ENCODE results near the gene TRPM4. TPM values are rescaled to one million over a fixed set of nuclear protein-coding genes. Genes with fewer than 3 reads are reported as not detected.
A peak's percentile ranks its signal among the peaks of the same experiment; 100 is the strongest.
"Not testable (repeated sequence)": the region's sequence is repeated elsewhere in the genome, so short reads cannot be mapped to it uniquely, and the experiment has no call there.

The TRPM4 gene
- polyA plus RNA-seq, 10 donors = 16.8 to 66.3 (median 31.4) TPM

DNA sequence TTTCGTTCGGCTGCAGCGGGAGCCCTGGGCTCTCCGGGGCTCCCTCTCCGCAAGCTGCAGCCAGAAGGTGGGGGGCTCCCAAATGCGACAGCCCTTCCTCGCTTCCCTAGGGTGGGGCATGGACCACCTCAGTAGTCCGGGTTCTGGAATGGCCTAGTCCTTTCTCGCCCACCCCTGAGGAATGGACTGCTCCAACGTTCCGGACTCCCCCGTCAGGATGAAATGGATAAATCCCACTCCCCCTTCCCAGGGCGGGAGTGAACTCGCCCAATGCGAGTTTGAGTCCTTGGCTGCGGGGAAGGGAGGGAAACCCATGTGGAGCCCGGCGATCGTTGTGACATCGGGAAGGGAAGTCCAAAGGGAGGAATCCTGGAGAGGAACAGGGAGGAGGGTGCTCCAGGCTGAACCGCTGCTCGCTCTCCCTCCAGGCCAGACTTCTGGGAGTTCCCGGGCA is 7.9 kb upstream of the TRPM4 start:
- DNase-seq = peak; percentile 87 to 96 (median 91)

GRCh38 chr19:49150106-49150943 is 7.3 kb upstream of the TRPM4 start:
- peak; percentile 88 to 98 (median 91) for DNase-seq

GRCh38 chr19:49150944-49151243 is 6.7 kb upstream of the TRPM4 start:
- no peak for DNase-seq

GRCh38 chr19:49151267-49152118 is 6.1 kb upstream of the TRPM4 start:
- peak in 2 of 3 donors; percentile 62 to 85 for DNase-seq

DNA sequence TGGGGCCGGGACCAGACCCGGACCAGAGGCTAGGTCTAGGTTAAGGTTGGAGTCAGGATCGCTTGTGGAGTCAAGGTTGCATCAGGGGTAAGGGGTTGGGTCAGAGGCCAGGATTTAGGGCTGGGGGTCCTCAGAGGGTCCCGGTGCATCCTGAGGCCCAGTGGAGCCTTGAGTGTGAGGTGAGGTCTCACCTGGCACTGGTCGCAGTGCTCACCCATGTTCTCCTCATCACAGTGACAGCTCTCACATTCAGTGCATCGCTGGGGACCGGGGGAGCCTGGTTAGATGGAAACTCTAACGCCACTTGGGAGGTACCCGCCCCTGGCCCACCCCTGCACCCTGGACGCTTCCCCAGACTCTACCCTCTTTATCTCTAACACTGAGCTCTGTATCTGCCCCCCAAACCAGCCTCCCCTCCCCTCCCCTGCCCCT is 5.5 kb upstream of the TRPM4 start:
- DNase-seq = no peak

- no peak for DNase-seq
These were observed 4.3 kb upstream of the TRPM4 start for GRCh38 chr19:49153167-49153809.

DNA sequence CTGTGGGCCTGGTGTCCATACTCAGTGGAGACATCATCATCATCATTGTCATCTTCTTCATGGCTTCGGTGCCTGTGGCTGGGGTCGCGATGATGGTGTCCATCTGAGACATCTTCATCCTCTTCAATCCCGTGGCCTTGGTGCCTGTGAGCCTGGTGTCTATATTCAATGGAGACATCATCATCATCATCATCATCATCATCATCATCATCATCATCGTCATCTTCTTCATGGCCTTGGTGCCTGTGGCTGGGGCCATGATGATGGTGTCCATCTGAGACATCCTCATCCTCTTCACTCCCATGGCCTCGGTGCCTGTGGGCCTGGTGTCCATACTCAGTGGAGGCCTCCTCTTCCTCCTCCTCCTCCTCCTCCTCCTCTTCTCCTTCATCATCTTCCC is 3.3 kb upstream of the TRPM4 start:
- DNase-seq = no peak

- peak in 2 of 3 donors; percentile 61 to 84 for DNase-seq
These were observed 2.4 kb upstream of the TRPM4 start, which contains the start of gene HRC for GRCh38 chr19:49155005-49155819. HRC (minus strand) TSS chr19:49155396; CDS start chr19:49155237, 159 bp downstream.

- peak in 2 of 3 donors; percentile 68 to 74 for DNase-seq
These were observed 1.7 kb upstream of the TRPM4 start for GRCh38 chr19:49155820-49156346.

DNA sequence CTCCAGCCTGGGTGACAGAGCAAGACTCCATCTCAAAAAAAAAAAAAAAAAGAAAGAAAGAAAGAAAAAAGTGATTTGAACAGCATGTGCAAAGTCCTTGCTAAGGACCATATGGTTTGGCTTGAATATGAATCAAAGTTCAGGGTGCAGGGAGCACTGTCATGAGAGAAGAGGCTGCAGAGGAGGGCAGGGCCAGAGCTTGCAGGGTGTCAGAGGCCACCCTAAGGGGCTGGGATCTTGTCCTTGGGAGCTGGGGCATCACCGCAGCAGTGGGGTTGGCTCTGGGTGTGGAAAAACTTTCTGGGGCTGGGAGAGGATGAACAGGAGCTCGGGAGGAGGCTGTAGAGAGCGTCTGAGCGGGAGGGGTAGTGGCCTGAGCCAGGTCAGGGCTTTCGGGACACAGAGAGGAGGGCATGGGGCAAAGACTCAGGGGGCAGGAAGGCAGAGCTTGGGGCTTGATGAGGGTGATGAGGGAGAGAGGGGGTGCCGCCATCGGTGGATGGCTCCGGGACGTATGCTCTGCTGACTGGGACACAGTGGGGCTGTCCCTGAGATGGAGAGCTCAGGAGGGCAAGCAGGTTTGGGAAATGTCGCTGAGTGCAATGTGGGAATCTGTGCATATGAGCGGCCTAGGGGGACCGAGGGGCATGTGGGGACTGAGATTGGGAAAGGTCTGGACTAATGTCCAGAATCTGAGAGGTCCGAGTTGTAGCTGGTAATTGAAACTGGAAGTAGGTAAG is 3.0 kb downstream of the TRPM4 start:
- no peak for DNase-seq

DNA sequence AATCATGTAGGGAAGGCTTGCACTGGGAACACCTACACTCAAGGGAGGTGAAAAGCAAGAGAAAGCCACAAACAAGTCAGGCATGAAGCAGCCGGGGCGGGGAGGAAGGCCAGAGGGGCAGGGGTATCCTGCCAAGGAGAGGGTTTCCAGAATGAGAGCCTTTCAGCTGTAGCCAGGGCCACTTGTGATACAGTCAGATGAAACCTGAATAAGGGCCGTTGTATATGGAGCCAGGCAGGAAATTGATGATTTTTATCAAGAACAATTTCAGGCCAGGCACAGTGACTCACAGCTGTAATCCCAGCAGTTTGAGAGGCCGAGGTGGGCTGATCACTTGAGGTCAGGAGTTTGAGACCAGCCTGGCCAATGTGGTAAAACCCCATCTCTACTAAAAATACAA is 4.4 kb downstream of the TRPM4 start:
- no peak for DNase-seq

DNA sequence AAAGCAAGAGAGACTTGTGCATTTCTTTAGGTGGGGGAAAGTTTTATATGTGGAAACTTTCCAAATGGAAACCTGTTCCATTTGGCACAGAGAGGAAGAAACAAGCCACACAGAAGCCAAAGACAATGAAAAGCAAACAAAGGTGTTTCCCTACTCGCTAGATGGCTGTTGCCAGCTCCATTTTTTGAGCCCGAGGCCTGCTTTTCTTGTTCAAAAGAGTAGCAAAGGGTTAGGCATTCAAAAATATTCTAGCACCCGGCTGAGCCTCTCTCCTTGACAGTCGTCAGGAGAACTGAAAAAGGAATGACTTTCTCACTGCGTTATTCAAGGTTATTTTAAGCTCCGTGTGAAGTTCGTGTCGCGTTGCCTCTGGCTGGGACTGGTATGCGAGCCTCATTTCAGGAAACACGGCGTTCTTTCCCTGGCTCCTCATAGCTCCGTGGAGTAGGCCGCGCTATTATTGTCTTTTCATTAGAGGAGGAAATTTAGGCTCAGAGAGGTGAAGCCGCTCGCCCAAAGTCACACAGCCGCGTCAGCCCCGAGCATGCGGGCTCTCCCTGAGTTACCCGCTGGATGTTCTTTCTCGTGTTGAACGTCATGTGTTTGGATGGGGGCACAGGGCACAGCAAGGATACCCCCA is 7.6 kb downstream of the TRPM4 start:
- peak in 1 of 3 donors; percentile 41 for DNase-seq

DNA sequence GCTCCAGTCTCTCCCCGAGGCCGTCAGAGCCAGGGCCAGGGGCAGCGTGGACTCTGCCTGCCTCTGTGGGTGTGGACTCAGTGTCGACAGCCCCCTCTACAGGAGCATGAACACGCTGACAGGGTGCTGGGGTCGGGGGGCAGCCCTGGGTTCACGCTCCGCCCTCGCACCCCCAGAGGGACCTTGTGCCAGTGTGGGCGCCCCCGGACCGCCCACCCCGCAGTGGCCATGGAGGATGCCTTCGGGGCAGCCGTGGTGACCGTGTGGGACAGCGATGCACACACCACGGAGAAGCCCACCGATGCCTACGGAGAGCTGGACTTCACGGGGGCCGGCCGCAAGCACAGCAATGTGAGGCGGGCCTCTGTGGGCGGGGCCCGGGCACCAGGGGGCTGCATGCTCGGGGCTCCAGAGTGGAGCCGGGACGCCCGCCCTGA is 8.3 kb downstream of the TRPM4 start:
- DNase-seq = peak in 1 of 3 donors; percentile 25

DNA sequence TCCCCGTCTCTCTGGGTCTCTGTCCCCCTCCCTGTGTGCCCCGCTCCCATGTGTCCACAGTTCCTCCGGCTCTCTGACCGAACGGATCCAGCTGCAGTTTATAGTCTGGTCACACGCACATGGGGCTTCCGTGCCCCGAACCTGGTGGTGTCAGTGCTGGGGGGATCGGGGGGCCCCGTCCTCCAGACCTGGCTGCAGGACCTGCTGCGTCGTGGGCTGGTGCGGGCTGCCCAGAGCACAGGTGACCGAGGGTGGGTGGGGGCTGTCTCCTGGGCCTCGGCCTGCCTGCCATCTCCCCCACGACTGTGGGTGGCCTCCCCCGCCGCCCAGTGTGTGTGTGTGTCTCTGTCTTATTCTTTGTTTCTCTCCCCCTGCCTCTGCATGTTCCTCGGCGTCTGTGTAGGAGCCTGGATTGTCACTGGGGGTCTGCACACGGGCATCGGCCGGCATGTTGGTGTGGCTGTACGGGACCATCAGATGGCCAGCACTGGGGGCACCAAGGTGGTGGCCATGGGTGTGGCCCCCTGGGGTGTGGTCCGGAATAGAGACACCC is 10.3 kb downstream of the TRPM4 start:
- no peak for DNase-seq

GRCh38 chr19:49168421-49168820 is 10.8 kb downstream of the TRPM4 start:
- DNase-seq = no peak

GRCh38 chr19:49173198-49173597 is 15.6 kb downstream of the TRPM4 start:
- no peak for DNase-seq

DNA sequence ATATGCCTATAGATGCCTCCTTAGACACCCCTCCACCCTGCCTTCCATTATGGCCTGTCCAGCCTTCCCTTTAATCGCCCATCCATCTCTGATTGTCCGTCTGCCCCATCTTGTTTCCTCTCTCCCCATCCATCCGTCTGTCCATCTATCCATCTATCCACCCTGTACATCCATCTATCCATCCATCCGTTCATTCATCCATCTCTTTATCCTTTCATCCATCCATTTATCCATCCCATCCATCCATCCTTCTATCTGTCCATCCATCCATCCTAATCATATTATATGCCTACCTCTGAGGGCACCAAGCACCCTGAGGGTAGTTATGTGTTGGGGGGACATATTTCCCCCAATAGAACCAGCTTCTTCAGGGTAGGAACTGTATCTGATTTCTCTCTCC is 23.1 kb downstream of the TRPM4 start:
- no peak for DNase-seq

GRCh38 chr19:49182010-49182847 is 24.6 kb downstream of the TRPM4 start:
- not testable (repeated sequence) for DNase-seq
